PC-3 (cell line): Measurements from ENCODE around the gene STX8.

ENCODE experiments used
- CTCF ChIP-seq: fragments of 300-600 bp; sonication (generic); conservative IDR thresholded peaks from 2 replicates; pipeline ENCODE4 v1.5.1; 2017; ENCODE audit warnings: antibody characterized with exemption, low read depth, mild to moderate bottlenecking, low read length
- EZH2 ChIP-seq: fragments of 300-600 bp; sonication (generic); IDR thresholded peaks from one replicate; pipeline ENCODE4 v1.6.1; 2017; ENCODE audit warnings: antibody characterized with exemption, mild to moderate bottlenecking, low read length; ENCODE audit not compliant: unreplicated experiment
- EZH2phosphoT487 ChIP-seq: fragments of 300-600 bp; sonication (generic); IDR thresholded peaks from 2 replicates; pipeline ENCODE4 v1.6.1; 2018; ENCODE audit warnings: mild to moderate bottlenecking, antibody characterized with exemption, low read length, borderline replicate concordance

- TF ChIP-seq EZH2 (no peak), EZH2phosphoT487 (no peak), CTCF (no peak)
Measured at GRCh38 chr17:9521062-9521461, 54.6 kb downstream of the STX8 start.
